NCI-H146 (cell line): Measurements from ENCODE around the gene NEMP1.
A peak's percentile ranks its signal among the peaks of the same experiment; 100 is the strongest.

Experiments used
- DNase-seq: peaks from one replicate; lab custom pipeline; 2025; lab: John Stamatoyannopoulos, UW

Gene NEMP1

DNA sequence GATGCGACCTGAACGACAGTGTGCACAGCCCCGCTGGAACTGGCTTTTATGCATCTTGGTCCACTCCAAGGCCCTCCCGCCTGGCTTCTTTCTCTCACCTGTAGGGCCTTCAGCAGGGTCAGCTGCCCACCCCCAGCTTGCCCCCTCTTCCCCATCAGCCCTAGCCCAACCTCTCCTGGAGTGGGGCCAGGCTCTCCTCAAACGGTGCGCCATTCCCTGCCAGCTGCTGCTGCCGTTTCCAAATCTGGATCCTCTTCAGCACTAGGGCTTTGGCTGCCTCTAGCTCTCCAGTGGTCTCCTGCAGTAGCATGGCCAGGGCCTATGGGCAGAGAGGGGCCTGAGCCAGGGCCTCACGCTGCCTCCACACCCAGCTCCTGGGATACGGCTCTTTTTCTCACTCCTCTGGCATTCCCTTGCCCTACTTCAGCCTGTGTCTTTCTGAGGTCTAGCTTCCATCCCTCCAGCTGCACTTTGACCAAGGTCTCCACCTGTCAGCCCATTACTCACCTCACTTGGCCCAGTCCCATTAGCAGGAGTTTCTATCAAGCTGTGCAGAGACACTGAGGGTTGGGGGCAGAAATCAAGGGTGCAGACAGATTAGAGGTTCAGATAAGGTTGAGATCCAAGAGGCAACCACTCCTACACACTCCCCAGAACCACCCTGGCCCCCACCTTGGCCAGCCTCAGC lies 27.6 kb upstream of the NEMP1 start:
- DNase-seq = no peak

DNA sequence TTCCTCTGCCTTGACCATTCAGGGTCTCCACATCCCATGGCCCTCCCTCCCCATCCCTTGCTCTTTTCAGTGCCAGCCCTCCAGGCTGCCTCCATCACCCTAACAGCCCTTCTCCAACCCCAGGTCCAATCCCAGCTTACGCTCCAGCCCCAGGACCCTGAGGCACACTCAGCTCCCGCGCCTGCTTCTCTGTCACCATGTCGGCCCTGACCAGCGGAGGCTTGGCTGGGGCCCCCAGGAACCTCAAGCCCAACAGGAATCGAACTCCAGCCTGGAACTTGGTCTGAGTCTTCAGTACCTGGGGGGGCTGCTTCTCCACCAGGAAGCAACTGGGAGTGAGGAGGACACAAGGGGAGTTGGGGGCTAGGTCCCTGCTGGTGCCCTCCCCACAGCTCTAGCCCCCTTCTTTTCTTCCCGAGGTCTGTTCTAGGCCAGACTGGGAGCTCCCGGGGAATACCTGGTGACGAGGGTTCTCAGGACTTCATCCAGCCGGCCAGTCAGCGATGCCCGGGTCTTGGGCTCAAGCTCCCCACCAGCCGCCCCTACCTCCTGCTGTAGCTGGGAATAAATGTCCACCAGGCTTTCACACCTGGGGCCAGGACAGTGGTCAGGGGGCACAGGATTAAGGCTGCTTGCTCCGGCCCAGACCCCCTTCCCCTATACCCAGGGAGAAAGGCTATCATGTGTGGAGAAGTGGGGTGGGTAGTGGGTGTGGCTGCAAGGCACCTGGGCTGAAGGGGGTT lies 26.6 kb upstream of the NEMP1 start:
- DNase-seq = no peak

GRCh38 chr12:57104292-57104910 lies 25.8 kb upstream of the NEMP1 start:
- DNase-seq = no peak

GRCh38 chr12:57103856-57104255 lies 25.3 kb upstream of the NEMP1 start:
- no peak for DNase-seq

DNA sequence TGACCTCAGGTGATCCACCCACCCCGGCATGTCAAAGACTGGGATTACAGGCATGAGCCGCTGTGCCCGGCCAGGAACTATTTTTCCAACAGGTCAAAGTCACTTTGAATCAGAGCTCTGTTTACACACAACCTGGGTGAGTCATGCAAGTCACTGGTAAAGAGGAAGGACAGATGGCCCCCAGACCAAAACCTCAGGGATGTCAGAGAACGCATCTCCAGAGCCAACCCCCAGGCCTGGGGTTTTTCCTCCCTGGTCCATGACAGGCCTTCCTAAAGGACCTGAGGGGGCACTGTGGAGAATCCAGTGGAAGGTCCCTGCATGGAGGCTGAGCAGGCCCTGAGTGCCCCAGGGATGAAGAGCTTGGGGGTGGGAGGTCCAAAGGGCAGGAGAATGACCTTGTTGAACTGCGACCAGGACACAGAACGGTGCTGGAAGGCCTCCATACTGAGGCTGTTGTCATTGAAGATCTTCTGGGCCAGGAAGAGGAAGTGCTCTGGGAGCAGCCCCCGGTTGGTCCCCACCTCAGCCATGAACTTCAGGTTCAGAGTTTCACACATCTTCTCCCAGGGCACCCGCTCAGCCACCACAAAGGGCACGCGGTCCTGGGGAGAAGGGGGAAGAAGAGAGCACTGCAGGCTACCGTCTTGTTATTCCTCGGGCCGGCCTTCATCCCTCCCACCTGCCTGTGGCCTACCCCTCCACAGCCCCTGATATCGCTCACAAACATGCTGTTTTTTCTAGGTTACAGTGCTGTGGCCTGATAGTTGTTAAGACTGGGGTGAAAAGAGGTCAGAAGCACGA lies 23.5 kb upstream of the NEMP1 start:
- no peak for DNase-seq

GRCh38 chr12:57099766-57100165 lies 21.2 kb upstream of the NEMP1 start:
- DNase-seq = no peak

GRCh38 chr12:57099047-57099714 lies 20.6 kb upstream of the NEMP1 start:
- DNase-seq = no peak

GRCh38 chr12:57098546-57098945 lies 20.0 kb upstream of the NEMP1 start:
- no peak for DNase-seq

DNA sequence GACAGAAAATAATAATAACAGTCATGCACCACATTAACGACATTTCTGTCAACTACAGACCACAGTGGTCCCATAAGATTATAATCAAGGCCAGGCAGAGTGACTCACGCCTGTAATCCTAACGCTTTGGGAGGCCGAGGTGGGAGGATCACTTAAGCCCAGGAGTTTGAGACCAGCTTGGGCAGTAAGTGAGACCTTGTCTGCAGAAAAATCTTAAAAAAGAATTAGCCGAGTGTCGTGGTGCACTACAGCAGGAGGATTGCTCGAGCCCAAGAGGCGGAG lies 18.9 kb upstream of the NEMP1 start:
- no peak for DNase-seq

DNA sequence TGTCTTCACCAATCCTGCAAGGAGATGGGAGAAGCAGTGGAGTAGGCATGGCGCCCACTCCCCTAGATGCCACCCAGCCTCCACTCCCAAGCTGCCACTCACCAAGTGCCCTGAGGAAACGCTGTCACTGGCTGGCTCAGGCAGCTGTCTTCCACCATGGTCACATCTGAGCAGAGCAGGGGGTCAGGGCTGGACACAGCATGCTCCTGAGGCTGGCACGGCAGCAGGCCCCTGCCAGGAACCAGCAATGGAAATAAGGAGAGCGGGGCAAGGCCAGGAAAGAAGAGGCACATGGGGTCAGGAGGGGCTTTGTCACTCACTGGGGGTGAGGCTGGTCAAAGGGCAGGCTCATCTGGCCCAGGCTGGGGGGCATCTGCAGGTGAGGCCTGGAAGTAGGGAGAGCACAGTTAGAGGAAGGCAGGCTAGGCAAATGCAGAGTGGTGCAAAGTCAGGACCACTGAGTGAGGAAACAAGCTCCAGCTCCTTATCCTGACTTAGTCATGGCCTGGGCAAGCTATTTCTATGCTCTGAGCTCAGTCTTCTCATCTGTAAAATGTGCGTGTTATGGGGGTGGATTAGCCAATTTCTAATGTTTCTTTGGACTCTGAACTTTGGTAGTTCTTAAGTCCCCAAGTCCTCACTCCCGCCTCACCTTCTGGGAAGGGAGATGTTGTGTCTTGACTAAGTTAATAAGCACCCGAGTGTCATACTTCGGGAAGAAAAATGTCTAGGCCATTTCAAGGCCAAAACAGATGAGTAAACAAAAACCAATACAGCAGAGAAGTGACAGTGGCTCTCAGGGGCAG lies 18.4 kb upstream of the NEMP1 start:
- DNase-seq = no peak

DNA sequence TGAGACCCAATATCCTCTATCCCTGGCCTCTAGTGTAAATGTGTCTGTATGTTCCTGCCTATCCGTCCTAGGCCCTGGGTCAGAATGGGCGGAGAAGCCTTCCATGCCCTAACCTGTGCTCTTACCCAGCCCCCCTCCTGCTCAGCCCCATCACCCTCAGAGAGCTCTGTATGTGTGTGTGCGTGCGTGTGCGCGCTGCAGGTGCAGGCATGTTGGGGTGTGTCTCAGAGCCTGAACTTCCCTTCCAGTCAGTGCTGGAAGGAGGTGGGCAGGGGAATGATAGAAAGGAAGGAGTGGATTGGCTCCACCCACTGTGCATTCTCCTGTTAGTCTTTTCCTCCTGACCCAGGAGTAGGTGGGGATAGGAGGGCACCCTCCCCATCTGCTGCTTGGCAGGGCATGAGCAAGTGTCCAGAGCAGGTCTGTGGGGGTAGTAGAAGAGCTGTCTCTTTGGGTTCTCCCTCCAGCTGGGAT lies 17.5 kb upstream of the NEMP1 start:
- DNase-seq = no peak

DNA sequence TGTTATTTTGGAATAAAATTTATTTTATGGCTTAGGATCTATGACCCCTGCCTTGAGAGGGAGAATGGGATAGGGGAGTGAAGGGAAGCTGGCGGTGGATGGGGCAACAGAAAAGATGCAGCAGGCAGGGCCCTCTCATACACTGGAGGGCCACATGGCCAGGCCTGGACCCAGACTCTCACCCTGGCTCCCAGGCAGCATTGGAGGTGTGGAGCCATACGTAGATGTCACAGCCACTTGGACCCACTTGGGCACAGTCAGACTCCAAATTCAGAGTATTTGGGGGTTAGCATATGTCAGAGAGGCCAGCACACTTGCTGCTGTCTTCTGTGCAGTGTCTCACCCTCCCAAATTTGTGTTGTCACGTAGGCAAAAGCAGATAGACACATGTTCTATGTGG lies 16.8 kb upstream of the NEMP1 start:
- DNase-seq = no peak

DNA sequence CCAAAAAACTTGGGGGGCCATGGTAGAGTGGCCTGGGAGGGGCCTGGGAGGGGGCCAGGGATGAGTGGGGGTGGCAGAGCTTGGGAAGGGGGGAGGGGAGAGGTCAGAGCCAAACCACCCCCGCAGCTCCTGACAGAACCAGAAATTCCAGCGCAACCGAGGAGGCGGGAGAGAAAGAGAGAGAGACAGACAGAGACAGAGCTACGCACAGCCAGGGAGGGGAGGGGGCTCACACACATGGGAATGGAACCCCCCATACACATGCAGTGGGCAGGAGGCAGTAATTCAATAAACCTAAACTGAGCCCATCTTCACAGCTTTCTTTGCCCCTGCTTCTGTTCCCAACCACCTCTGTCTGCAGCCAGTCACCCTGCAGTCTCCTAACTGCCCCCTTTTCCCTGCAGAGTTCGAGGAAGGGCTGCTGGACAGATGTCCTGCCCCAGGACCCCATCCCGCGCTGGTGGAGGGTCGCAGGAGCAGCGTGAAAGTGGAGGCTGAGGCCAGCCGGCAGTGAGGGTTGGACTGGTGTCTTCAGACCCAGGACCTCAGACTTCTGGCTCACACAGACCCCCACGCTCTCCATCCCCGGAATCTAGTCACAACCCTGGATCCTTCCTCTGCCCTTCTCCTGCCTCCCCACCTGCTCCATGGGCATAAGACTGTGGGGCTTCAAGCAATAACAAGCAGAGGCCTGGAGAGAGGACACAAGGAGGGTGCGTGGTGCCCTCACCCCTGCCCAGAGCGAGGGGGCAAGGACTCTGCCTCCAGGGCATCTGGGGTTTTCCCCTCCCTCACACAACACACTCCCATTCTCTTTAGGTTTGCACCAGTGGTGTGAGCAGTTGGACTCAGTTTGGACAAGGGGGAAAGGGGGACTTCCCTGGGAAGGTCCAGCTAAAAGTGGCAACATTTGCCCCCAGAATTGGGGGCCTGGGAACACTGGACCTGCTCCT lies 15.9 kb upstream of the NEMP1 start:
- DNase-seq = no peak

- DNase-seq = peak; percentile 9
Measured at GRCh38 chr12:57093415-57094207, 15.0 kb upstream of the NEMP1 start.

GRCh38 chr12:57092876-57093414 lies 14.4 kb upstream of the NEMP1 start:
- DNase-seq = no peak

DNA sequence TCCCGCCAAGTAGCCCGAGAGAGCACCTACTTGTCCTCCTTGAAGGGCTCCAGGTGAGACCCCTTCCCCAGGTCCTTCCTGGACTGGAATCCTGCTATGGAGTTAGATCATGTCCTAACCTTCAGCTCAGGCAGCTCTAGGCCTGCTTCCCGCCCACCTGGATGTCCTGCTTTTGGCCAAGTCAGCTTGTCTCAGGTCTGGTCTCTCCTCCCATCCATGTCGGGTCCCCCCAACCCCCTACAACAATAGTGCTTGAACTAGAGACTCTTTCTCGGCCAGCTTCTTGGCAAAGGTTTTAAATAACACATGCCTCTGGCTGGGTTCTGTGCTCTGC lies 13.9 kb upstream of the NEMP1 start:
- DNase-seq = no peak

- no peak for DNase-seq
Measured at GRCh38 chr12:57091638-57092528, 13.3 kb upstream of the NEMP1 start.
